Neural cell (in vitro differentiated cells): Measurements from ENCODE around the gene ATP5PD. TPM values are rescaled to one million over a fixed set of nuclear protein-coding genes. Genes with fewer than 3 reads are reported as not detected.

Experiments
- H2AFZ ChIP-seq: fragments of 200-600, 300-800 bp; sonication (generic), shearing (Covaris generic); 2 replicates; pipeline ENCODE4 v1.6.0; 2014; ENCODE audit warnings: low read depth, mild to moderate bottlenecking, antibody characterized with exemption, low read length, moderate library complexity
- H3F3A ChIP-seq: fragments of 200-600 bp; shearing (Covaris generic); 2 replicates; pipeline ENCODE4 v1.6.1; 2016; ENCODE audit warnings: mild to moderate bottlenecking, moderate library complexity, mixed read lengths, antibody characterized with exemption, low read length; ENCODE audit not compliant: insufficient read depth, poor library complexity, severe bottlenecking
- H3K27ac ChIP-seq: fragments of 200-600, 300-800 bp; sonication (generic), shearing (Covaris generic); 2 replicates; pipeline ENCODE4 v1.5.1; 2014; ENCODE audit warnings: mild to moderate bottlenecking, low read length, moderate library complexity
- H3K27me3 ChIP-seq: fragments of 300-800, 200-600 bp; sonication (generic), shearing (Covaris generic); 2 replicates; pipeline ENCODE4 v1.6.0; 2014; ENCODE audit warnings: mild to moderate bottlenecking, low read depth, low read length, moderate library complexity; ENCODE audit not compliant: insufficient read depth
- H3K36me3 ChIP-seq: fragments of 300-800, 200-600 bp; sonication (generic), shearing (Covaris generic); 2 replicates; pipeline ENCODE4 v1.5.1; 2014; ENCODE audit warnings: mild to moderate bottlenecking, antibody characterized with exemption, low read length, moderate library complexity; ENCODE audit not compliant: insufficient read depth
- H3K4me2 ChIP-seq: fragments of 300-800, 200-600 bp; sonication (generic), shearing (Covaris generic); 2 replicates; pipeline ENCODE4 v1.6.0; 2014; ENCODE audit warnings: mild to moderate bottlenecking, low read length
- H3K4me3 ChIP-seq: fragments of 300-800, 200-600 bp; sonication (generic), shearing (Covaris generic); 2 replicates; pipeline ENCODE4 v1.5.1; 2014; ENCODE audit warnings: mild to moderate bottlenecking, low read length, moderate library complexity
- H3K79me2 ChIP-seq: fragments of 200-600 bp; shearing (Covaris generic); replicated peaks from 2 replicates; pipeline ENCODE4 v1.6.0; 2014; ENCODE audit warnings: mild to moderate bottlenecking, low read length, moderate library complexity; ENCODE audit not compliant: insufficient read depth
- H3K9ac ChIP-seq: fragments of 300-800, 200-600 bp; sonication (generic), shearing (Covaris generic); 2 replicates; pipeline ENCODE4 v1.6.1; 2016; ENCODE audit warnings: mild to moderate bottlenecking, low read length, mixed read lengths
- H3K9me2 ChIP-seq: fragments of 200-600 bp; shearing (Covaris generic); 2 replicates; pipeline ENCODE4 v1.6.1; 2016; ENCODE audit warnings: mild to moderate bottlenecking, low read length, mixed read lengths; ENCODE audit not compliant: insufficient read depth
- H3K9me3 ChIP-seq: fragments of 200-600, 300-800 bp; sonication (generic), shearing (Covaris generic); 2 replicates; pipeline ENCODE4 v1.6.1; 2016; ENCODE audit warnings: mild to moderate bottlenecking, mixed run types, low read length, moderate library complexity, mixed read lengths
- H4K20me1 ChIP-seq: fragments of 200-600 bp; shearing (Covaris generic); 2 replicates; pipeline ENCODE4 v1.6.1; 2016; ENCODE audit warnings: mild to moderate bottlenecking, mixed run types; ENCODE audit not compliant: insufficient read depth
- CTCF ChIP-seq: fragments of 450-650 bp; IDR thresholded peaks from 2 replicates; pipeline ENCODE4 v1.5.1; 2014; ENCODE audit warnings: antibody characterized with exemption, mild to moderate bottlenecking, moderate library complexity; ENCODE audit not compliant: poor library complexity, severe bottlenecking
- EP300 ChIP-seq: fragments of 450-650 bp; conservative IDR thresholded peaks from 2 replicates; pipeline ENCODE4 v1.6.1; 2014; ENCODE audit warnings: antibody characterized with exemption, mild to moderate bottlenecking, moderate library complexity; ENCODE audit not compliant: poor library complexity, severe bottlenecking
- EZH2 ChIP-seq: fragments of 200-600, 300-800 bp; shearing (Covaris generic), sonication (generic); IDR thresholded peaks from 2 replicates; pipeline ENCODE4 v1.6.1; 2014; ENCODE audit warnings: antibody characterized with exemption, low read length, borderline replicate concordance, mild to moderate bottlenecking; ENCODE audit not compliant: insufficient read depth, poor library complexity, severe bottlenecking
- MXI1 ChIP-seq: fragments of 450-650 bp; conservative IDR thresholded peaks from 2 replicates; pipeline ENCODE4 v1.6.1; 2014; ENCODE audit warnings: antibody characterized with exemption, mild to moderate bottlenecking; ENCODE audit not compliant: poor library complexity, severe bottlenecking
- POLR2AphosphoS5 ChIP-seq: IDR thresholded peaks from 2 replicates; pipeline ENCODE4 v1.6.1; 2012
- RAD21 ChIP-seq: fragments of 450-650 bp; conservative IDR thresholded peaks from 2 replicates; pipeline ENCODE4 v1.6.1; 2014; ENCODE audit warnings: antibody characterized with exemption, mild to moderate bottlenecking, moderate library complexity
- REST ChIP-seq: IDR thresholded peaks from 2 replicates; pipeline ENCODE4 v1.6.1; 2012; ENCODE audit warnings: borderline replicate concordance
- SMC3 ChIP-seq: fragments of 450-650 bp; conservative IDR thresholded peaks from 2 replicates; pipeline ENCODE4 v1.6.1; 2014; ENCODE audit warnings: antibody characterized with exemption, mild to moderate bottlenecking, moderate library complexity; ENCODE audit not compliant: poor library complexity
- TAF1 ChIP-seq: IDR thresholded peaks from 2 replicates; pipeline ENCODE4 v1.6.1; 2012; ENCODE audit warnings: low read depth
- polyA plus RNA-seq: library from polyadenylated mRNA; depleted of rRNA; stranded (reverse); fragments of >200 nt; gene quantifications from 2 replicates; pipeline ENCODE4 v1.2.3, GENCODE V29; 2014

ATP5PD gene
- polyA plus RNA-seq, 1 donor from 2014 or later: 517 TPM

GRCh38 chr17:75051941-75052340, 5.2 kb upstream of the ATP5PD start:
- no peaks in the 10 kb centered on the region for H3F3A ChIP-seq
- no peaks in the 10 kb centered on the region for H3K9me2 ChIP-seq
- no peaks in the 10 kb centered on the region for H3K27me3 ChIP-seq
- peaks cover 16% of the 10 kb centered on the region for H3K79me2 ChIP-seq
- H3K9me3 ChIP-seq: no peaks in the 10 kb centered on the region
- H3K9ac ChIP-seq: no peak overlapping the region
- H3K27ac ChIP-seq: no peak overlapping the region
- no peaks in the 10 kb centered on the region for H4K20me1 ChIP-seq
- H2AFZ ChIP-seq: no peak overlapping the region
- no peak overlapping the region for H3K4me2 ChIP-seq
- no peak overlapping the region for H3K4me3 ChIP-seq
- no peaks in the 10 kb centered on the region for H3K36me3 ChIP-seq
- no peak for TF ChIP-seq SMC3
- no peak for TF ChIP-seq POLR2AphosphoS5
- TF ChIP-seq REST: no peak
- TF ChIP-seq MXI1: no peak
- TF ChIP-seq EP300: no peak
- TF ChIP-seq EZH2: no peak
- TF ChIP-seq TAF1: no peak
- no peak for TF ChIP-seq RAD21

GRCh38 chr17:75049706-75050105, 2.9 kb upstream of the ATP5PD start:
- no peak for TF ChIP-seq TAF1
- TF ChIP-seq POLR2AphosphoS5: no peak
- TF ChIP-seq SMC3: no peak
- TF ChIP-seq EZH2: no peak
- no peak for TF ChIP-seq EP300
- no peak for TF ChIP-seq CTCF
- TF ChIP-seq RAD21: no peak
- H2AFZ ChIP-seq: no peak overlapping the region
- H3K27me3 ChIP-seq: no peaks in the 10 kb centered on the region
- H4K20me1 ChIP-seq: no peaks in the 10 kb centered on the region
- H3K27ac ChIP-seq: no peak overlapping the region
- H3K4me2 ChIP-seq: no peak overlapping the region
- no peak overlapping the region for H3K4me3 ChIP-seq
- no peaks in the 10 kb centered on the region for H3K9me3 ChIP-seq
- no peaks in the 10 kb centered on the region for H3K36me3 ChIP-seq
- H3F3A ChIP-seq: no peaks in the 10 kb centered on the region
- H3K79me2 ChIP-seq: peaks cover 16% of the 10 kb centered on the region
- no peak overlapping the region for H3K9ac ChIP-seq
- no peaks in the 10 kb centered on the region for H3K9me2 ChIP-seq

GRCh38 chr17:75049057-75049456, 2.3 kb upstream of the ATP5PD start:
- Histone ChIP-seq H3K27ac (no peak overlapping the region), H3K9me2 (no peaks in the 10 kb centered on the region), H3K4me3 (peak overlapping the region; percentile 100), H2AFZ (no peak overlapping the region), H3K27me3 (no peaks in the 10 kb centered on the region), H3K9me3 (no peaks in the 10 kb centered on the region), H3K79me2 (peaks cover 16% of the 10 kb centered on the region), H3K4me2 (no peak overlapping the region), H4K20me1 (no peaks in the 10 kb centered on the region), H3K9ac (no peak overlapping the region), H3K36me3 (no peaks in the 10 kb centered on the region), H3F3A (no peaks in the 10 kb centered on the region)
- TF ChIP-seq MXI1 (no peak), TAF1 (no peak), SMC3 (no peak), EP300 (no peak), REST (no peak), EZH2 (no peak), POLR2AphosphoS5 (no peak), CTCF (no peak), RAD21 (no peak)
